B cell (primary cell): ENCODE results near the gene RUFY4.

ENCODE experiments used
- EZH2 ChIP-seq: IDR thresholded peaks from 2 replicates; pipeline ENCODE4 v1.6.1; 2012; ENCODE audit warnings: borderline replicate concordance, low read depth, mild to moderate bottlenecking, moderate library complexity, low read length; ENCODE audit not compliant: insufficient read depth, poor library complexity, severe bottlenecking
- TF ChIP-seq, protein P1 (sequence below): fragments of 200-600 bp; IDR thresholded peaks from one replicate; pipeline ENCODE4 v1.8.0; 2022; ENCODE audit warnings: antibody characterized with exemption, mild to moderate bottlenecking

DNA sequence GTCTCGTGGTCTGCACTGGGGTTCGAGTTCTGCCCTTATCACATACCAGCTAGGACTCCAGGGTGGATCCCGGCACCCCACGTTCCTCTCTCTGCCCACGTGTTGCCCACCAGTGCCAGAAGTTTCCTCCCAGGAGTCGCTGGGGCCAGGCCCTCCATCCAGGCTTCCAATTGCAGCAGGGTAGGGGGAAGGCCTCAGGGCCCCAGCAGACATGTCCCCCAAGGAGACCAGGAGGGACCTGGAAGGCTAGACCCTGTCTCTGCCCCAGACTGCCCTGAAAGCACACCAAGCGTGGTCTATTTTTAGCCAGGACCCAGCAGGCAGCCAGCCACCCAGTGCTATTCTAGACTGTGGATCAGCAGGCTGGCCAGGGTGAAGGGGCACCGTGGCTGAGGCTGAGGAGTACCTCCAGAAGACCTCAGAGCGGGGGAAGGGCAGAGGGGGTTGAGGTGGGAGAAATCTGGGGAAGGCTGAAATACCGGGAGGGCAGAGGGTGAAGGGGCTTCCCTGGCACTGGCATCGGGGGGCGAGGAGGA, 47.4 kb upstream of the RUFY4 start:
- TF ChIP-seq, protein P1, sequence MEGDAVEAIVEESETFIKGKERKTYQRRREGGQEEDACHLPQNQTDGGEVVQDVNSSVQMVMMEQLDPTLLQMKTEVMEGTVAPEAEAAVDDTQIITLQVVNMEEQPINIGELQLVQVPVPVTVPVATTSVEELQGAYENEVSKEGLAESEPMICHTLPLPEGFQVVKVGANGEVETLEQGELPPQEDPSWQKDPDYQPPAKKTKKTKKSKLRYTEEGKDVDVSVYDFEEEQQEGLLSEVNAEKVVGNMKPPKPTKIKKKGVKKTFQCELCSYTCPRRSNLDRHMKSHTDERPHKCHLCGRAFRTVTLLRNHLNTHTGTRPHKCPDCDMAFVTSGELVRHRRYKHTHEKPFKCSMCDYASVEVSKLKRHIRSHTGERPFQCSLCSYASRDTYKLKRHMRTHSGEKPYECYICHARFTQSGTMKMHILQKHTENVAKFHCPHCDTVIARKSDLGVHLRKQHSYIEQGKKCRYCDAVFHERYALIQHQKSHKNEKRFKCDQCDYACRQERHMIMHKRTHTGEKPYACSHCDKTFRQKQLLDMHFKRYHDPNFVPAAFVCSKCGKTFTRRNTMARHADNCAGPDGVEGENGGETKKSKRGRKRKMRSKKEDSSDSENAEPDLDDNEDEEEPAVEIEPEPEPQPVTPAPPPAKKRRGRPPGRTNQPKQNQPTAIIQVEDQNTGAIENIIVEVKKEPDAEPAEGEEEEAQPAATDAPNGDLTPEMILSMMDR = no peak
- TF ChIP-seq EZH2 = no peak
